ENCODE measurements around the gene ANKLE1.
A peak's percentile ranks its signal among the peaks of the same experiment; 100 is the strongest.

Gene ANKLE1

GRCh38 chr19:17325881-17326594 lies 44.3 kb downstream of the ANKLE1 start:
- DNase-seq (ENCODE audit: low read depth) = no peak

- DNase-seq (ENCODE audit: low read depth) = no peak
Observed at GRCh38 chr19:17326595-17326966, 44.9 kb downstream of the ANKLE1 start.

- no peak for DNase-seq (ENCODE audit: low read depth)
Observed at GRCh38 chr19:17327068-17327653, 45.5 kb downstream of the ANKLE1 start.

GRCh38 chr19:17327654-17328516 lies 46.2 kb downstream of the ANKLE1 start:
- peak; percentile 46 for DNase-seq (ENCODE audit: low read depth)

- no peak for DNase-seq (ENCODE audit: low read depth)
Observed at GRCh38 chr19:17328517-17329365, 47.0 kb downstream of the ANKLE1 start.

- DNase-seq (ENCODE audit: low read depth) = no peak
Observed at GRCh38 chr19:17329366-17330261, 47.9 kb downstream of the ANKLE1 start.

GRCh38 chr19:17330262-17331044 lies 48.8 kb downstream of the ANKLE1 start:
- DNase-seq (ENCODE audit: low read depth) = no peak

GRCh38 chr19:17331045-17331558 lies 49.4 kb downstream of the ANKLE1 start:
- no peak for DNase-seq (ENCODE audit: low read depth)

- no peak for DNase-seq (ENCODE audit: low read depth)
Observed at GRCh38 chr19:17332360-17332676, 50.6 kb downstream of the ANKLE1 start.

- no peak for DNase-seq (ENCODE audit: low read depth)
Observed at GRCh38 chr19:17332677-17333581, 51.2 kb downstream of the ANKLE1 start.

- DNase-seq (ENCODE audit: low read depth) = peak; percentile 58
Observed at GRCh38 chr19:17333611-17334413, 52.1 kb downstream of the ANKLE1 start.

GRCh38 chr19:17334414-17335409 lies 53.0 kb downstream of the ANKLE1 start, which contains the start of gene ANO8:
TSS of gene ANO8 (minus strand) at chr19:17334855. CDS start at chr19:17334670, 185 bp downstream.
- DNase-seq (ENCODE audit: low read depth) = peak; percentile 90

- no peak for DNase-seq (ENCODE audit: low read depth)
Observed at GRCh38 chr19:17335575-17335974, 53.9 kb downstream of the ANKLE1 start.

All from T-helper 22 cell (primary cell).